ENCODE results near the gene FAM217A.
"Not testable (repeated sequence)": the region's sequence is repeated elsewhere in the genome, so short reads cannot be mapped to it uniquely, and the experiment has no call there.

The FAM217A gene

GRCh38 chr6:4078691-4079471 lies at the start of gene FAM217A:
Gene FAM217A (minus strand): TSS chr6:4079137. CDS start chr6:4077414, 1,723 bp downstream.
- no peak for DNase-seq

GRCh38 chr6:4128072-4128471 lies 49.1 kb upstream of the FAM217A start:
- DNase-seq, result no peak

GRCh38 chr6:4125933-4126864 lies 47.3 kb upstream of the FAM217A start:
- no peak for DNase-seq

- DNase-seq, result no peak
These were observed 46.6 kb upstream of the FAM217A start for GRCh38 chr6:4125500-4125899.

GRCh38 chr6:4124351-4124750 lies 45.4 kb upstream of the FAM217A start:
- no peak for DNase-seq

GRCh38 chr6:4115741-4116140 lies 36.8 kb upstream of the FAM217A start:
- no peak for DNase-seq

GRCh38 chr6:4114123-4114522 lies 35.2 kb upstream of the FAM217A start:
- DNase-seq, result no peak

GRCh38 chr6:4113649-4114048 lies 34.7 kb upstream of the FAM217A start:
- DNase-seq, result no peak

- no peak for DNase-seq
These were observed 33.4 kb upstream of the FAM217A start for GRCh38 chr6:4112366-4112765.

- not testable (repeated sequence) for DNase-seq
These were observed 30.5 kb upstream of the FAM217A start for GRCh38 chr6:4109363-4109815.

GRCh38 chr6:4108561-4109093 lies 29.7 kb upstream of the FAM217A start:
- DNase-seq, result no peak

GRCh38 chr6:4107873-4108272 lies 28.9 kb upstream of the FAM217A start:
- DNase-seq, result no peak

- DNase-seq, result no peak
These were observed 27.1 kb upstream of the FAM217A start for GRCh38 chr6:4105980-4106536.

- no peak for DNase-seq
These were observed 25.0 kb upstream of the FAM217A start for GRCh38 chr6:4103929-4104328.

GRCh38 chr6:4102687-4103244 lies 23.8 kb upstream of the FAM217A start:
- DNase-seq, result no peak

GRCh38 chr6:4101298-4101697 lies 22.4 kb upstream of the FAM217A start:
- no peak for DNase-seq

- DNase-seq, result no peak
These were observed 21.7 kb upstream of the FAM217A start for GRCh38 chr6:4100655-4101054.

- no peak for DNase-seq
These were observed 14.4 kb upstream of the FAM217A start for GRCh38 chr6:4093288-4093687.

- DNase-seq, result no peak
These were observed 13.0 kb upstream of the FAM217A start for GRCh38 chr6:4091941-4092340.

GRCh38 chr6:4090043-4090442 lies 11.1 kb upstream of the FAM217A start:
- DNase-seq, result not testable (repeated sequence)

GRCh38 chr6:4088704-4089103 lies 9.8 kb upstream of the FAM217A start:
- DNase-seq, result no peak

GRCh38 chr6:4085332-4085700 lies 6.4 kb upstream of the FAM217A start:
- no peak for DNase-seq

Data from activated effector memory CD4-positive, alpha-beta T cell treated with anti-CD3 and anti-CD28 coated beads, Interleukin-2, amount 50 U/mL, for 16 hours (primary cell).